Endometrium (tissue), 2 donors: Measurements from ENCODE around the gene RPN2.

Source experiments
- FAIRE-seq: peaks from 2 replicates; lab custom pipeline; 2012; peaks lifted over from hg19 to GRCh38; lab: Jason Lieb, UNC
- donor health status: control.
- donor health status: control.

RPN2 gene

DNA sequence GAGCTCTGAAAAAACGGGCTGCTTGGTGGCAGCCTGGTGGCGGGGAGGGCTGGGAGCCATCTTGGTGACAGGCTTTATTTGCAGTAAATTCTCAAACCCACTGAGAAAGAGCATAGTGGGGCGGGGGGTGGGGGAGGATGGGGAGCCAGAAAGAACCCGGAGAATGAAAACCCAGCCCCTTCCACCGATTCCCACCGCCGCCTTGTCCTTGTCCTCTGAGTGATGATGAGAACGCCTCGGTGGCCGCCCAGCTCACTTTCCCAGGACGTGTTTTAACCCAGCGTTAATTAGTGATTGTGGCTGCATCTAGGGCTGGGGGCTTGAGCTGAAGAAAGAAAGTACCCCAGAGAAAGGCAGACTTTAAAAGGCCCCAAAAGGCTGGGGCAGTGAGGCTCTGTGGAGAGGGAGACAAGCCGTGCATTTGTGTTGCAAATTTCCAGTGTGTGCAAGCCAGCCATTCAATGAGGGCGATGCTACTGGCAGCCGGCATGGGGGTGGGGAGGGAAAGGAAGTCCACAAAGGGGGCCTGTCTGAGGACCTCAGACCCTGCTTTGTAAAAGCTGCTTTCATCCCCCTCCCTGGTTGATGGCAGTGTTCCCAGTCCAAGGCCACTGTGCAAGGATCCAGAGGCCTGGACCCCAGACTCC lies 88.7 kb downstream of the RPN2 start:
- FAIRE-seq = no peak

DNA sequence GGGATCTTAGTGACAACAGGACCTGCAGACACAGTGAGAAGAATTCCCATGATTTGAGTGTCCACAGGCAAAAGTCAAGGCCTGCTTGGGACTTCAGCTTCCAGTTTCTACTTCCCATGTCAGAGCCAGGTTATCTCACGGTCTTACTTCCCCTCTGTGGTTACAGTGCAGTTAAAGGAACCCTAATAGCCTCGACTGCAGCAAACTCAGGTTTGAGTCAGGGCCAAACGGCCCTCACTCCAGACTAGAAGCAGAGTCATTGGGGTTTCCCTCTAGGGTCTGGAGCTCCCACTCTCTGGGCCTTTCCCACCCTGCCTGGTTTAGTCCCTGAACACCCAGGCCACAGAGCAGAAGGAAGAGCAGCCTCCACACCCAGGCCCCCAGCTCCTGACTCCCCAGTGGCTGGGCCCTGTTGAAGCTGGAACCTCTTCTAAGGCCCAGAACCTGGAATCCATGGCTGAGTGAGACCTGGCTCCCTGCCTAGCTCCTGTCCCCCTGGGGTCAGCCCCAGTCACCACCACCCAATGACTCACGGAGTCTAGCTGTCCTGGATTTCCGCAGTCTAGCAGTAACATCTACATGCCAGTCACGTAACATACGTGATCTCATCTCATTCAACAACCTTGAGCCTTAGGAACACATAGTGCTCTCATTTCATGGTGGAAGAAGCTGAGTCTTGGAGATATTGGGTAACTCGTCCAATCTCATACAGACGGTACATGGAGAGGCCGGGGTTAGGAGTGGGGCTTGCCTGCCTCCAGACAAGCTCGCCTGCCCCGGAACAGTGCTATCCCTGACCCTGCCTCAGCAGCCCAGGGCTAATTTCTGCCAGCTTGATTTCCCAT lies 91.7 kb downstream of the RPN2 start:
- no peak for FAIRE-seq

DNA sequence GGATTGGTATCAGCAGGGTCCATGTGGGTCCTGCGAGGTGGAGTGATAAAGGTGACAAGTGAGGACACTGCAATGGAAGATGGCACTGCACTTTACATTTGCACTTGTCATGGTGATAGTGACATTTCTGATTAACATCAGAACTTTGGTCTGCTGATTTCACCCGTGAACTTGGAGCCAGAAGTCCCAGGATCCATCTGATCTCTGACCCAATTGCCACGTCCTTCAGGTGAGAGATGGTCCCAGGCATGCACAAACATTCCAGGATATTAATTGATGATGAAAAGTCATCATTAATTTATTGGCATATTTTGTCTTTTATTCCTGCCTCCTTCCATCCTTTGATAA lies 92.3 kb downstream of the RPN2 start:
- no peak for FAIRE-seq

DNA sequence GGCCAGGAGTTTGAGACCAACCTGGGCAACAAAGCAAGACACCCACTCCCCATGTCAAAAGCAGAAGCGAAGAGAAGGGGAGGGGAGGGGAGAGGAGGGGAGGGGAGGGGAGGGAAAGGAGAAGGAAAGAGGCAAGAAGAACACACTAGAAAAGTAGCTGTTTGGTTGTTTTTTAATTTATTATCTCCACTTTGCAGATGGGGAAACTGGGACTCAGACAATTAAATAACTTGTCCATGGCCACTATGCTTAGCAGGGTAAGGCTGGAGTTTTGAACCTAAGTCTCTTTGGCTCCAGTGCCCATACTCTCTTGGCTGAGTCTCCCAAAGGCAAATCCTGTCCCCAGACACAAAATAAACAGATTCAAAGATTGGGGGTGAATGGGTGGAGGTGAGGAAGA lies 94.9 kb downstream of the RPN2 start:
- no peak for FAIRE-seq

DNA sequence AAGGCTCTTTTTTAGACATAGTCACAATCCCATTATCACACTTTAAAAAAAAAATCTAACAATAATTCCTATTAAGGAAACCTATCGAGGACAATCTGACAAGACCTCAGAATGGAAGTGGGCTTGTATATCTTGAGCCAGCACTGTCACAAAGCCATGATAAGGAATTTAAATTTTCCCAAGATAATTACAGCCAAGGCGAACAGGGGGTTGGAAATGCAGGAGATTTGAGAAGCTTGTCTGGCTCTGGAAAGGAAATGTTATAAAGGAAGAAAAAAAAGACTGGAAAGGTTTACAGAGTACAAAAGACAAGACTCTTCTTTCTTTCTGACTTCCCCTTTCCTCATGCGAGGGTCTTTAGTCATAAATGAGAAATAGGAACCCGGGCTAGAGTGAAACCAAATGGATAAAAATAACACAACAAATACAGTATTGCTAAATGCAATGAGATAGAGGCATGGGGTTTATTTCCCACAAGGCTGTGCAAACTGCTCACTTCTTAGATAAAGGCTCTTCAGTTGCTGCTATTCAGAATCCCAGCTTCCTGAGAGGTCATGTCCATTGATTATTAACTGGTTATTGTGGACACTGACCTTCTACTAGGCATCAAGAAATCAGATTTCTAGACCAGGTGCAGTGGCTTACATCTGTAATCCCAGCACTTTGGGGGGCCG lies 95.9 kb downstream of the RPN2 start:
- no peak for FAIRE-seq

DNA sequence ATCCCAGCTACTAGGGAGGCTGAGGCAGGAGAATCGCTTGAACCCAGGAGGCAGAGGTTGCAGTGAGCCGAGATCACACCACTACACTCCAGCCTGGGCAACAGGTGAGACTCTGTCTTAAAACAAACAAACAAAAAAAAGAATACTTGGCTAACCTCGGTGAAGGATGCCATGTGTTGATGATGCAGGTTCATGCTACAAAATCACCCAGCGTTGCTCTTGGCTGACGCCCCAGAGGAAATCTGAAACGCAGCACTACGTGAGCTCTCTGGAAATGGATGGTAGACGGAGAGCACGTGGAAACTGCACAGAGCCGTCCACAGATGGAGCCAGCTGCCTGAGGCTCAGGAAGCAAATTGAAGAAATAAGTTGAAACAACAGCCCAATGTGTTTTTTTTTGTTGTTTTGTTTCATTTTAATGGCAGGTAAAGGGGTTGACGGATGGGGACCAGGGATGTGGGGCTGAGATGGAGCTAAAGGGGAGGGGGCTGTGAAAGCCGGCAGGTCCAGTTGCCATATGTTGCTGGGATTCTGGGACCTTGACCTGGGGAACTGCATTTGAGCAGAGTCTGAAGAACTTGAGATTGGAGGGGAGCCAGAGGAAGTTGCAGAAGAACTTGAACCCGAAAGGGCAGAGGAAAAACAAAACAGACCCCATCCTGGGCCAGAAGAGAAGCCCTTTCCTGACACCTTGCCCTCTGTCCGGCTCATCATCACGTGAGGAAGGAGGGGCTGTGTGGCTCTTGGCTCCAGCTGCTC lies 97.5 kb downstream of the RPN2 start:
- FAIRE-seq = no peak

DNA sequence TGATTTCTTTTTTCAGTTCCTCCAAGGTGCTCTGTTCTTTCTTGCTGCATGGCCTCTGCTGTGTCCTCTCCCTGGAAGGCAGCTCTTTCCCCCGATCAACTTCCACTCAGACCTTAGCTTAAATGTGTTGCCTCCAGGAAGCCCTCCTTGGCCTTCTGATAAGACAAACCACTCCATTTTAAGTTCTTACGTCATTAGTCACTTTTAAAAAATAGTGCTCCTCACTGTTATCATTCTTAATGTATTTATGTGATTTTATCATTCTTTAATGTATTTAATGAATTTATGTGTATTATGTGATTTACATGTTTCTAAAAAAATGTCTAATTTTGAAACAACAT lies 98.1 kb downstream of the RPN2 start:
- no peak for FAIRE-seq

DNA sequence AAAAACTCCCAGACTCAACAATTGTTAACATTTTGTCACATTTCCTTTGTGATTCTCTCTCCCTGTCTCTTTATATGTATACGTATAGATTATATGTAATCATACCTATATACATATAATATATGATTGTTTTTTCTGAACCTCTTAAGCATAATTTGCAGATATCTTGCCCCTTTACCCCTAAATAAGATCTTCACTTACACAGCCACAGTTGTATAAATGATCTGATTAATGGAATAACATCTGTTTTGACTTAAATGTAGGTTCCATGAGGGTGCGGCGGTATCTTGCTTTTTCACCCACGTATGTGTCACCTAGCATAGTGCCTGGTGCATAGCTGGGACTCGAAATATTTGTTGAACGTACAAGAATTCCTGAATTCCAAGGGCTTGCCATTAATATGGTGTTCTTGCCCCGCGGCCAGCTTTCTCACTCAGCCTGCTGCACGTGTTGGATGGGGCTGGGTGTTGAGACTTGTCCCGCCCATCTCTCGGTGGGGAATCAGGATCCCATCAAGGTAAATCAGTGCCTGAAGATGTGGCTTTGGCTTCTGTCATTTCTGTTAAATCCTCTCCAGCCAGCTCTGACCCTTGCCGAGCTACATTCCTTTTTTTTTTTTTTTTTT lies 99.9 kb downstream of the RPN2 start:
- no peak for FAIRE-seq

DNA sequence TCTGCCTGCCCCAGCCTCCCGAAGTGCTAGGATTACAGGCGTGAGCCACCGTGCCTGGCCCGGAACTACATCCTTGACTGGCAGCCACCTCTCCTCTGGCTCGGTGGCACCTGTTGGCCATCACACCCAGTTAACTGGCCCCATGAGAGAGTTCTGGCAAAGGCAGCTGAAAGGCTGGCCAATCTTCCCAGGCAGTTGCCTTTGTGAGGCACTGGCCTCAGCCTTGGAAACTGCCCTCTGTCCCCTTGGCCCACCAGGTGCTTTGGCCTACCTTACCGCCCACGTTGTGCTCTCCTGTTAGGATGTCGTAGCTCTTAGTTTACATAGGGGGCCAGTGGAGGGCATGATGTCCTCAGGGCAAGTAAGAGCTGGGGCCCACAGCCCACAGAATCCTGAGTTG lies 100.7 kb downstream of the RPN2 start:
- FAIRE-seq = no peak

DNA sequence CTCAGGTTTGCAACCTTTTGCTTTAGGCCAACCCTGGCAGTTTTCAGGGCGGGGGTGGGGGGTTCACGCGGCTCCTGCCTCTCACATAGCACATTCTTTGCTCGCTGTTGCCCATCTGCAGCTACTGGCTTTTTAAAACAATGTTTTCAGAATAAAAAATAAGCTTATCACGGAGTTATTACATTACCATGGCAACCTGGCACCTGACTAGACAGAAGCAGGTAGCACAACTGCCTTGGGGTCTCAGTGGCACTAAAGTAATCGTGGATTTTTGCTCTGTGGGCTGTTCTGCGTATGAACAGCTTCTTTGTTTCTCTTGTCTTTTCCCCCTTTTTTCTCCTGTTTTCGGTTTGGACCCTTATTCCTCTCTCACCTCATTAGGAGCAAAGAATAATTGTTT lies 101.3 kb downstream of the RPN2 start:
- FAIRE-seq = no peak

DNA sequence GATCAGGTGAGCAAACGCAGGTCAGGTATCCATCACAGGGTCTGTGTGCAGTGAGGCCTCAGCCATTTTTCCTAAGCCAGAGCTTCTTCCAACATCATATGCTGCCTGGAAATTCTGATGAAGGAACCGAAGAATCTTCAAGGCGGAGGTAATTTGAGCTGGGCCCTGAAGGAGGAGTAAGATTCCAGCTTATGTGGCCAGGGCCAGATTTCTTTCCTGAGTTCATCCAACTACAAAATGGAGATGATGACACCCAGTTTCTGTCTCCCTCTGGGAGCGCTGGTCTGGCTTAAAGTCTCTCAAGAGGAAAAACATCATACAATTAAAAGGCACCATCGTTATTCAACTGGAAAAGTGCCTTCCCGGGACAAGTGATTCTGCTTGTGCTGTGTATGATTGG lies 103.4 kb downstream of the RPN2 start:
- FAIRE-seq = no peak

DNA sequence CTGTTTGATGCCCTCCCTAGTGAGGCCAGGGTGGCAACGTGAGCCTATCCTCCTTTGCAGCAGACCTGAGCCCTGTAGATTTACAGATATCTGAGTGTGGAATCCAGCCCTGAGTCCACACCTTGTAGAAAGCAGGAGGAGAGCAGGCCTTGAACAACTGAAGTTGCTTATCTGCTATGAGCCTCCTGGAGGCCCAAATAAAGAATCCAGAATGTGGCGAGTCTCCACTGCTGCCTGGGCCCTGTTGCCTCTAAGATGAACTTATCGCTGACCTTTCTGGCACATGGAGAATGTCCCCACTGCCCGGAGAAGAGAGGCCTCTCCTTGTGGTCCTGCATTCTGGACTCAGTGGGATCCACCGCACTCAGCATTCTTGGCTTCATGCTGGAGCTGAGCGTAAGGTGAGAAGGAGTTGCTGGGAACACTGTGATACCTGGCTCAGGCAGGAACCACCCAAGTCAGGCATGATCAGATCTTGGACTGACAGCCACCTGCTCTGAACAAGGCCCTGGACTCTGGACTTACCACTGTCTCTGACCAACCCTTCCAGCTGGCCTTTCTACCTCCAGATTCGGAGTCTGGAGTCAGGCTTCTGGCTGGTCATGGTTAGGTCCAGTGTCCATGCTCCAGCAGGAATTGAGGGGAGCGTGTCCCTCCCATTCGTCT lies 104.5 kb downstream of the RPN2 start:
- FAIRE-seq = no peak

DNA sequence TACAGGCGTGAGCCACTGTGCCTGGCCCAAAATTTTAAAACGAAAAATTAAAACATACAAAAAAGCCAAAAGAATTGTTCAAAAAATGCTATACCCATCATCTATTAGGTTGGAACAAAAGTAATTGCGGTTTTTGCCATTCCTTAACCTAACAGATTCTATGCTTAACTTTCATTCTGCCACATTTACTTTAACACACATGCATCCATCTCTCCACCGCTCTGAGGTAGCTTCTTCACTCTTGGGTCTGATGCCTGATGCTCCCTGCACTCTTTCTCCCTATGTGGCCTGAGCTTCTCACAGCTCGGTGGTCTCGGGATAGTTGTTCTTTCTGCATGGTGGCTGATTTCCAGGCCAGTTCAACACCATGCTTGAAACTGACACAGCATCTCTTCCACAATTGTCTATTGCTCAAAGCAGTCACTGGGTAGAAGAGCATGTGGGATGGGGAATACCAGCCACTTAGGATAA lies 105.6 kb downstream of the RPN2 start:
- no peak for FAIRE-seq

DNA sequence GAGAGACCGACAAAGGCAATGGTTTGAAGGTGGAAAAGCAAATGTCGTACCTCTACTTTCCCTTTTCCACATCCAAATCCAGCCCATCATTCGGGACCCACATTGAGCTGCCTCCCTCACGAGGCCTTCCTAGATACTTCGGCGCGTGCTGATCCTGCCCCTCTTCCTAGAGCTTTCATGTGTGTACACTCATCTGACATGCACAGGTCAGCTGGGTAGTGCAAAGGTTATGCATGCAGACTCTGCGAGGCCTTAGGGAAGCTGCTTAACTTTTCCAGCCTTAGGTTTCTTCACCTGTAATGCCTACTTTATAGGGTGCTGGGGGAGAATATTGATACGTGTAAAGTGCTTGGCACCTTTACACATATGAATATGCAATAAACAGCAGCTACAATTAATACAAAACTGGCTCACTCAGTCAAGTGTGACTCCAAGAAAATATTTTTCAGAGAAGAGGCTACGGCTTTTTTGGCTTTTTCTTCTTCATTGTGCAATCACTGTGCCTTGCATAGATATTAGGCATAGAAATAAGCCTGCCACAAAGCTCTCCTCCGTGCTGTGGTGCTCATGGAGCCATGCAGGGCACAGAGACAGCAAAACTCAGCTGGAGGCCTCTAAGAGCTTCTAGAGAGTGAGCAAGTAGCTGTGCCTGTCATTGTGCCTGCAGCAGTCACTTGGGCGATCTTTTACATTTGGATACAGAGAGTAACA lies 106.7 kb downstream of the RPN2 start:
- no peak for FAIRE-seq

DNA sequence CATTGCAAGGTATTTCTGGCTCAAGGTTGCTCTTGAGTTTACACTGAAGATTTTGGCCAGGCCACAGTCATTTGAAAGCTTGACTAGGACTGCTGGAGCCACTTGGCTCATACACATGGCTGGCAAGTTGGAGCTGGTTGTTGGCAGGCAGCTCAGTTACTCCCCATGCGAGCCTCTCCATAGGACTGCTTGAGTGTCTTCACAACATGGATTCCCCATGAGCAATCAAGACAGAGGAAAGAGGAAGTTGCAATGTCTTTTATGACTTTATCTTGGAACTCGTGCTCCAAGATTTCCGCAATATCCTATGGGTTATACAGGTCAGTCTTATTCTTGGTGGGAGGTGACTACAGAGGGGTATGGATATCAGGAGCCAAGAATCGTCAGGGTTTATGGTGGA lies 109.0 kb downstream of the RPN2 start:
- no peak for FAIRE-seq

DNA sequence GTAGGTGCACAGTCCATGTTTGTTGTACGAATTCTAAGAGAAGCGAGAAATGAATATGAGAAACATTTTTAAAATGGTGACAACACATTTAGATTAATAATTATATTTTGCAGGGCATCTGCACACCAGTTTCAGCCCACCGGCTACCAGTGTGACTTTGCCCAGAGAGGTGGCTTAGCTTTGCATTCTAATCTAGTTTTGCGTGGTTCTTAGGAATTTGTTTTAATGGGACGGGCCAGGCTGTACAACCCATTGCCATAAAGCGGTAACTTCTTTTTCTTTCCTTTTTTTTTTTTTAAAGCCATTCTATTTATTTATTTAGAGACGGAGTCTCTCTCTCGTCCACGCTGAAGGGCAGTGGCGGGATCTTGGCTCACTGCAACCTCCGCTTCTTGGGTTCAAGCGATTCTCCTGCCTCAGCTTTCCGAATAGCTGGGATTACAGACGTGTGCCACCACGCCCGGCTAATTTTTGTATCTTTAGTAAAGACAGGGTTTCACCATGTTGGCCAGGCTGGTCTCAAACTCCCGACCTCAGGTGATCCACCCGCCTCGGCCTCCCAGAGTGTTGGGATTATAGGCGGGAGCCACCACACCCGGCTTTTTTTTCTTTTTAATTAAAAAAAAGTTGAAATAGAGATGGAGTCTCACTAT lies 111.2 kb downstream of the RPN2 start:
- no peak for FAIRE-seq
